Embryonic facial prominence (tissue), 1 donor: Measurements from ENCODE around the gene ELP4.

ENCODE experiments used
- DNase-seq: peaks from one replicate; pipeline ENCODE4 v3.0.0-alpha.2; 2016; ENCODE audit errors: extremely low spot score

ELP4 gene

DNA sequence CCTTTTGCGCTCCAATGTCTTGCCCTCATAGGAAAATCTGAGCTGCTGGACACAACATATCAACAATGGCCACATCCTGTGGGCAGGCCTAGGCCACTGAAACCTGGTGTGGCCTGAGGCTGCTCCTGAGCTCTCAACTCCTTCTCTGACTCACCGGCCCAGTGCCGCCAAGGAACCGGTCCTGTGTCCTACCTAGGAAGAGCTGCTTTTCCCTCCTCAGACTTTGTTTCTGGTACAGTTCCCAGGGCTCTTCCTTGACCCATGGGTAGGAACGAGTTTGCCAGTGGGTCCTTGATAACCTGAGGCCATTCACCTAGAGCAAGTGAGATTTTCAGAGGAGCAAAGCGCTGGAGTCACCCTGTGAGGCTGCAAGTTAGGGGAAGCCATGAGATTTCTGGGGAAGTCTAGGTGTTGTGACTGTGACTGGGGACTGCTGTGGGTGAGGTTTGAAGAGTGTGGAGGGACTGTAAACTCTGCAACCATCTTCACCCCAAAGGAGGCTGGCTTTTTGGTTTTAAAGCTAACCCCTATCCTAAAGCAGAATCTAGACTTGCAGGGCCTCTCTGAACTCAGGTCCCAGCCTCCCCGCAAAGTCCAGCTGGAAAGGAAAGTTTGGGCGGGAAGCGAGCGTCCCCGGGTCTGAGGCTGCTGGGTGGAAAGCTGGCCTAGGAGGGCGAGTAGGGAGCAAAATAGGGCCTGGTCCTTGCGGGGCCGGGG is 313.5 kb downstream of the ELP4 start:
- no peak for DNase-seq

DNA sequence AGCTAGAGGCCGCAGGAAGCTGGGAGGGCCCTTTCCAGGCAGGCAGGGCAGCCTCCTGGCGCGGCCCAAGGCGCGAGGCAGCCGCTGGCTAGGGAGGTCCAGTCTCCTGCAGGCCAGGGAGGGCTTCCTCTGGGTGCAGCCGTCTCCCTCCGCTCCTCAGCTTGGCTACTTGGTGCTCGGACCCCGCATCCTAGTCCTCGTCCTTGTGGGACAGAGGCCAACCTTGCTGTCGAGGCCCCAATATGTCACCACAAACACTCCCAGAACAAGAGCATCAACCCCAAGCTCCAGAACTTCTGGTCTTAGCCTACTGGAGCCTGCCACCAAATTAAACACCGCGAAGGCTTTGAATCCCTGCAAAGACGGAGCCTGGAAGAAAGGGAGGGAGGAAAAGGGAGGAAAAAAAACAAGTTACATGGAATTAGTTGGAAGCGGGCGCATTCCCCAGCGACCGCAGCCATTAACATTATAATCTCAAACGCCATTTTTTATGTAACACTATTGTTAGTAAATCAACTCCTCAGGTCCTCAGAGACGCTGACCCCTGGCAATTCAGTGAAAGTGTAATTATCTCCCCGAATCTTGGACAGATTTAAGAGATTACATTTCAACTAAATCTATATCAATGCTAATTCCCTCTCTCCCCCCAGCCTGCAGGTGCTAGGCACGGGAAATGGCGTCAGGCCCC is 314.2 kb downstream of the ELP4 start:
- DNase-seq, result no peak

DNA sequence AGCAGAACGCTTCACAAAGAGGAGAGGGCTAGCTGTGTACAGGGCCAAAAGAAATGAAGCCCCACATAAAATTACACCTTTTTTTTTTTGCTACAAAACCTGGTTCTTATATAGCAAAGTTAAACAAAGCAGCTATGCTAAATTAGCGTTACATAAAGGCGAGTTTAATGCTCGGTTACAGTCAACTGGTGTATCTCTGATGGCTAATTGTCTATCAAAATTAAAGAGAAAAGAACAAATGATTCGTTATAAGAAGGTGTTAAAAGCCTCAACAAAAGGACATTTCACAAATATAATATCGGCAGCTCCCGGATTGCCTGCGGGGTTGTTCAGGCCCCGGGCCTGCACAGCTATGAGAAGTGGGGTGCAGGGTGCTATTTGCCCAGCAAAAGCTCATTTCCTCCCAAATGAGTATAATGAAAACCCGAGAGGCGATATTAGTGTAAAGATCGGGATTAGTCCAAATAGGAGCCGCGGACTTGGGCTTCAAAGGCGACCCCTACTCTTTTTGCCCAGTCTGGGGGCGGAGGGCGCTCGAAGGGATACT is 314.8 kb downstream of the ELP4 start:
- DNase-seq, result no peak

DNA sequence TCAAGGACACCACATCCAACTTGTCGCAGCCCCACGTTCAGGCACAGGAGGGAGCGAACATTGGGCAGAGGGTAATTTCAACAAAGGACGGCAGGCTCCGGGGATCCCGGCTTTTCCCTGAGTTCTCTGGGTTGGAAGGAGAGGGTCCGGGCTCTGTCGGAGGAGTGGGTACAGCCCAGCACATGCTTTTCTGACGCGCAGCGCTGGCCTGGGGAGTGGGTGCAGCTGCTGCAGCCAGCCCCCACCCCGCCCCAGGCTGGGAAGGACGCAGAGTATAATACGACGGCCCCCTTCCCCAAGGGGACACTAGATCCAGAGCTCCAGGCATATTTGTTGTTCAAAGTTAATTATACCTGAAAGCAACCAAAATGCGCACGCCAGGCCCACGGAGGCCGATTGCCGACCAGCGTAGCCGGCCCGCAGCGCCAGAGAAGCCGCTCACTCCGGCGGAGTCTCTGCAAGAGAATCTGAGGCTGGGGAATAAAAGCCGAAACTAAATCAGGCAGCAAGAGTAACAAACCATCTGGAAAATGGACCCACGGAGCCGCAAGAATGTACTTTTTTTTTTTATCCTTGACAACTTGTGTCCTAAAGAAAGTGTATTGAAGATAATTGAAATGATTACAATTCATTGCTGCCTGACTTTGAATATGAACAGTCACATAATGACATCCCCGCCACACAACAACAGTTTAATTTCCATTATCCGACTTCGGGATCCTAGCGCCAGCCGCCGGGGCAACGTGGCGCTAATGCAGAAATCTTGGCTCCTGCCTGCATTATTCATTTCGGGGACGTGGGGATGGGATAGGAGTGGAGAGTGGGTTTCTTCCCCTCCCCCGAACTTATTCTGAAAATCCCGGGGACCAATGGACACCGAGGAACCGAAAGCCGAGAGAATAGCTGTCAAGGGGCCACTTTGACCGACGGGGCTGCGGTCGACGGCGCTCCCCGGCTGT is 315.6 kb downstream of the ELP4 start:
- no peak for DNase-seq

DNA sequence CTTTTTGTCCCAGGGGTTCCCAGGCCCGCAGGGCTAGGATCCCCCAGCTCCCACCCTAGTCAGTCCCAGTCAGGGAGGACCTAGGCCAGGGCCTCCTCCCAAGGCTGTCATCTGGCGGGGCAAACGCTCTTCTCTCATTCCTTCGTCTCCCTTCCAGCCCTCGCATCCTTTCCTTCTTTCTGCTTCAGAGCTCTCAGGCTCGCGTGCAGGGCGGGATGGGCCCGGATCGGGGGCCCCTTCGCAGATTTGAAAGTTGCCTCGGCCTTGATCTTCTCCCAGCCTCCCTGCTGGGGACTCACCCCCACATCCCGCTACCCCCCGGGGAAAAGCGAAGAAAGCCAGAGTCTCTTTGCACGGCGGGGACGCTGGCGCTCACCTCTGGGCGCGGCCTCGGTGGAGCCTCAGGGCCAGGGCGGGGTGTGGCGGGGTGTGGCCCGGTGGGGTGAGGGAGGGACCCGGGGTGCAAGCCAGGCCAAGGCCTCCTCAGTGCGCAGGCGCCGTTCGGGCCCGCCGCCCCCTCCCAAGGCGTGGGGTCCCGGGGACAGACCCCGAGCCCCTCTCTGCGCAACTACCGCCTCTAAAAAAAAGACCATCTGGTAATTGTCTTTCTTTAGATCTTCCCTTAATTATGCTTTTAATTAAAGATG is 316.4 kb downstream of the ELP4 start:
- no peak for DNase-seq

DNA sequence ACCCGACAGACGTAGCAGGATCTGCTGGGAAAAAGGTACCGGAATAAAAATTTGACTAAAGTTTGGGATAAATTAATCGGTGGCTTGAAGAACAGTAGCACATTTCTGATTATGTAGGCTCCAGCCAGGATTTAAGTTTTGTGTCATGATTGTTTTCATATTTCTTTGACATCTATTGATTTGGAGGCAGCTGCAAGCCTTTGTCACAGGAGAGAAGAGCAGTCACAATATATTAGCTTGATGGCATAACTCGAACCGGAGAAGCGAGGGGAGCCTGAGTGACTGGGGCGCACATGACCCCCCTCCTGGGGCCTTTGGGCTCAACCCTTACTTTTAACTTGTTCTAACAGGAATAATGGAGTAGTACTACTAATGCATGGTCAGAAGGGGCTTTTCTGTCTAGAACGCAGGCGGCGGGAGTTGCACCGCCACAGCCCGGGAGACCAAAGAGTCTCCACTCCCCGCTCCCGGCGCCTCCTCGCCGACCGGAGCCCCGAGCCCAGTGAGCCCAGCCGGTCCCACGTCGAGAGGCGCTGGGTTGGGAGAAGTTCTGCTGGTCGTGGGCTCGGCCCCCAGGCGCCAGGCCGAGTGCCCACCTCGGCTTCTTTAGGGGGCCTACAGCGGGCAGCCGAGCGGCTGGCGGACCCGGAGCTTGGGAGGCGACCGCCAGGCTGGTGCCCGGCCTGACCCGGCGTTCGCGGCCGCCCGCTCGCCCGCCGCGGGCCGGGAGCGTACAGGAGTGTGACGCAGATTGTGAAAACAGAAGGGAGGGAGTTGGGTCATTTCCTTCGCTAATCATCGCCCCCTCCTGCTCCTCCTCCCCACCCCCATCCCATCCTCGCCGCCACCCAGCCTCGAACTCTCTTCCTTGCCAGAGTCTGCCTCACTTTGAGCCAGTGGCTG is 317.2 kb downstream of the ELP4 start:
- no peak for DNase-seq

DNA sequence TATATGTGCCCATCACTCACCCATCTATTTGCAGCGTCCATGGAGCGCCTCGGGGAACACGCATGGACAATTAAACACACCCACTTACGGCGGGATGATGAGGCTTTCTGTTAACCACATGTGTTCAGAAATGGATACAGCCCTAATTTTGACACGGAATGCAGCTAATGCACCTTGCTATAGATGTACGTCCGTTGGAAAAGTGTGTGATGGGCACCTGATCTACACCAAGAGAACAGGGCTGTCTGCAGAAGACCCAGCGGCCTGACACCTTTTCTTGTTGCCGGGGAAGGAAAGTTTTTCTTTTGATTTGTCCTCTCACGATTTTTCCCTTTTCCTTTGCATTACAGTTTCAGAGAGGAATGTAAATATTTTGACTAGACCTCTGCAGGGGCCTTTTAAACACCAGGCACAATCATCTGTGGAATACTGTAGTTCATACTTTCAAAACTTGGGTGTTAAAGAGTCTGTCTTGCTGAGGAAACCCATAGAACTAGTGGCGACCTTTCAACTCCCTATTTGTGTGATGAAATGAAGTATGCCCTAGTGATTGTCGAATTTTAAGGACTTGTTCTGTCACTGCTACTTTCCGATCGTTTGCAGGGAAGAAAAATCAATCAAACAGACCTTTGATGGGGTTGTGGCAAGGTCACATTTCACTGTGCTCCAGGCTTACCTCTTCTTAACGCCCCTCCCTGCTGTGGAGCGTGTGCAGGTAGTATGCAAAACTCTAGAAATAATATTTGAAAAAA is 318.1 kb downstream of the ELP4 start:
- no peak for DNase-seq

DNA sequence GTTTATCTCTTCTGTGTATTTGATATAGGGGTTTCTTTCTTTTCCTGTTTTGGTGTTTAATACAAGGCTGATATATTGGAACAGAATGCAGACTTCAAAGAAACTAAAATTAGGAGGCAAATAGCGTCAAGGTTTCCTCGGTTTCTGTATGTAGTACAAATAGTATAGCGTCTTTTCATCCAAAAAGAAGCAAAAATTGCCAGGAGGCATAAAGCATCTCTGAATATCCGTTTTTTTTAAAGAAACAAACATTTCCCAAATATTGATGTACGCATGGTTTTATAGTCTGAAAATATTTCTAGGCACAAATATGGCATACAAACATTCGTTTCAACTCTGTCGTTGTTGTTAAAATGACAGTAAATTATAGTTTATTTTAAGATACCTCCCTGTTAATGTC is 318.6 kb downstream of the ELP4 start:
- no peak for DNase-seq

DNA sequence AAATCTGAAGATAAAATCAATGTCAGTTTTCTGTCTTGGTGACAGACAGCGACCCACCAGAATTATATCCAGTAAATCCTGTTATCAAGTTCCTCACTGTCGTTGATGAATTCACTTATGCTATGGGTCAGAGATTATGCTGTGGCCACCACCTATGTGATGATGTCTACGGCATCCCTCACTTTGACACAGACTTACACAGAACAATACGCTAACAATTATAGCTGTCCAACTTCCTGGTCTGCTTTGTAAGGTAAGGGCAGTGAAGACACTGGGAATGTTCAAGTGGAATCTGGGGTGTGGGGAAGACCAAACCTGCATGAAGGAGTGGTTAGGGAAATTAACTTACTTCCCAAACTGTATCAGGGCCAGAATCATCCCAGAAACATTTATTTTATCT is 320.8 kb downstream of the ELP4 start:
- DNase-seq, result no peak

DNA sequence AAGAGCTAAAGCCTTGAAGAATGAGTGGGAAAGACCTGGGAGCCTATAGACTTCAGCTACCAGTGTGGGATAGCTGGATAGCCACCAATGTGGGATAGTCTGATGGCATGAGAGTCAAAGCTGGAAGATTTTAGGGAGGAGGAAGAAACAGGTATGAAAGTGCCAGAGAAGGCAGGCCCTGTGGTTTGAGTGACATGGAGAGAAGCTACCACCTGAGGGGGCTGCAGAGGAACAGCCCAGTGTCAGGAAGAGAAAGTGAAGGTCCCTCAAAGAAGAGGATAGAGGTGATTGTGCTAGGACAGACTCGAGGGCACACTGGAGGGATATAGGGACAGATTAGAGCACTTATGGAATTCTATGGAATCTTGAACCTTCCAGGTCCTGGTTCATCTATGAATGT is 324.7 kb downstream of the ELP4 start:
- DNase-seq, result no peak
